Ascending aorta (tissue), 2 donors: ENCODE data around the gene ADAD2. TPM values are rescaled to one million over a fixed set of nuclear protein-coding genes. Genes with fewer than 3 reads are reported as not detected.

Experiments
- DNase-seq, 2 donors: peaks; one replicate each; pipeline ENCODE4 v3.0.0-alpha.2; 2019; ENCODE audit warnings: low spot score in 2 of 2
- H3K27ac ChIP-seq, 2 donors: fragments of 200-600 bp; sonication (generic); one replicate each; pipeline ENCODE4 v1.5.1; 2016 to 2017; ENCODE audit warnings: mild to moderate bottlenecking in 1 of 2
- H3K27me3 ChIP-seq: fragments of 200-600 bp; sonication (generic); one replicate; pipeline ENCODE4 v1.5.1; 2017
- H3K36me3 ChIP-seq, 2 donors: fragments of 200-600 bp; sonication (generic); one replicate each; pipeline ENCODE4 v1.5.1; 2016
- H3K4me1 ChIP-seq, 2 donors: fragments of 200-600 bp; sonication (generic); one replicate each; pipeline ENCODE4 v1.5.1; 2016 to 2017; ENCODE audit warnings: mild to moderate bottlenecking in 1 of 2
- H3K4me3 ChIP-seq, 2 donors: fragments of 200-600 bp; sonication (generic); one replicate each; pipeline ENCODE4 v1.5.1; 2016 to 2017; ENCODE audit warnings: mild to moderate bottlenecking in 1 of 2
- H3K9me3 ChIP-seq, 2 donors: fragments of 200-600 bp; sonication (generic); one replicate each; pipeline ENCODE4 v1.5.1; 2016
- intact Hi-C: fragments of 100-400 bp; cut with DNase I; formaldehyde crosslinking; loops from one replicate; pipeline ENCODE4 v1.15.1; 2023
- total RNA-seq: library from RNA; depleted of rRNA; stranded (reverse); fragments of >200 nt; gene quantifications from one replicate; pipeline ENCODE4 v1.1.0, GENCODE V29; 2016
- TF ChIP-seq, protein P1 (sequence below), 3 experiments: fragments of 200-600 bp in 2 of 3; fragments of 450-650 bp in 1 of 3; sonication (generic) in 2 of 3; IDR thresholded peaks; one replicate each; pipeline ENCODE4 v1.5.1; 2016 to 2019; ENCODE audit warnings: antibody characterized with exemption in 3 of 3, mild to moderate bottlenecking in 1 of 3, moderate library complexity in 1 of 3

ADAD2 gene
- total RNA-seq, 1 donor from 2014 or later, result not detected

DNA sequence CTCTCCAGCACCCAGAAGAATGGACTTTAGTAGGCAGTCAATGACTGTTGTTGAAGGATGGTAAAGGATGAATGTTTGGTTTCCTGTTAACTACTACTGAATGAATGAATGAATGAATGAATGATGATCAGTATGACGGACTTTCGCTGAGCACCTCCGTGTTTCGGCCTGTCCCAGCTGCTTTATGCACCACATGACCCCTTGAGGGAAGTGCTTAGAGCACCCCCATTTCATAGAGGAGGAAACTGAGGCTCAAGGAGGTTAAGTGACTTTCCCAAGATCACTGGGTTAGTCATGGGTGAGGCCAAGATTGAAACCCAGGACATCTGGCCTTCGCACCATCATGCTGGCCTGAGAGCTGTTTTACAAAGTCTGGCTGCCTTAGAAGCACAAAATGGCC, 42.0 kb downstream of the ADAD2 start:
- no peaks in the 10 kb centered on the region for H3K36me3 ChIP-seq
- H3K27me3 ChIP-seq, result no peaks in the 10 kb centered on the region
- peaks cover 1 to 2% of the 10 kb centered on the region in 2 donors for H3K4me1 ChIP-seq
- no peaks in the 10 kb centered on the region for H3K9me3 ChIP-seq
- DNase-seq, result no peak
- intact Hi-C loops, result no loop called here
- H3K27ac ChIP-seq, result no peak overlapping the region
- H3K4me3 ChIP-seq, result no peak overlapping the region
- TF ChIP-seq, protein P1, sequence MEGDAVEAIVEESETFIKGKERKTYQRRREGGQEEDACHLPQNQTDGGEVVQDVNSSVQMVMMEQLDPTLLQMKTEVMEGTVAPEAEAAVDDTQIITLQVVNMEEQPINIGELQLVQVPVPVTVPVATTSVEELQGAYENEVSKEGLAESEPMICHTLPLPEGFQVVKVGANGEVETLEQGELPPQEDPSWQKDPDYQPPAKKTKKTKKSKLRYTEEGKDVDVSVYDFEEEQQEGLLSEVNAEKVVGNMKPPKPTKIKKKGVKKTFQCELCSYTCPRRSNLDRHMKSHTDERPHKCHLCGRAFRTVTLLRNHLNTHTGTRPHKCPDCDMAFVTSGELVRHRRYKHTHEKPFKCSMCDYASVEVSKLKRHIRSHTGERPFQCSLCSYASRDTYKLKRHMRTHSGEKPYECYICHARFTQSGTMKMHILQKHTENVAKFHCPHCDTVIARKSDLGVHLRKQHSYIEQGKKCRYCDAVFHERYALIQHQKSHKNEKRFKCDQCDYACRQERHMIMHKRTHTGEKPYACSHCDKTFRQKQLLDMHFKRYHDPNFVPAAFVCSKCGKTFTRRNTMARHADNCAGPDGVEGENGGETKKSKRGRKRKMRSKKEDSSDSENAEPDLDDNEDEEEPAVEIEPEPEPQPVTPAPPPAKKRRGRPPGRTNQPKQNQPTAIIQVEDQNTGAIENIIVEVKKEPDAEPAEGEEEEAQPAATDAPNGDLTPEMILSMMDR (IDR thresholded peaks at IDR 0.05), result no peak

DNA sequence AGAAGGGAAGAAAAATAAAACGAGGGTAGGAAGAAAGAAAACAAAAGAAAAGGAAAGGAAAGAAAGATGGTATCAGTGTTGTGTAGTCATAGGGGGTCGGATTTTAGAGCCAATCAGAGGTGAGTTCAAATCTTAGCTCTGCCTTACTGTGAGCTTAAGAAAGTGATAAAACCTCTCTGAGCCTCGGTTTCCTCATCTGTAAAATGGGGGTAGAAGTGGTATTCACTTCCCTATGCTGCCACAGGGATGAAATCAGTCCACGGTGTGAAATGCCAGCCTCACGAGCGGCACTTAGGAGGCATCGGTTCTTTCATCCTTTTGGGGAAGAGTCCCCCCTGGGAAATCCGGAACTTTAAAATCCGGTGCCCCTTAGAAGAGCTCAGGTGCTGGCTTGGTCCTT, 42.8 kb downstream of the ADAD2 start:
- TF ChIP-seq, protein P1 (IDR thresholded peaks at IDR 0.05), result no peak
- H3K9me3 ChIP-seq, result no peaks in the 10 kb centered on the region
- H3K4me3 ChIP-seq, result no peak overlapping the region
- no peak for DNase-seq
- H3K36me3 ChIP-seq, result no peaks in the 10 kb centered on the region
- intact Hi-C loops, result no loop called here
- H3K4me1 ChIP-seq, result no peaks in the 10 kb centered on the region
- H3K27ac ChIP-seq, result no peak overlapping the region
- no peaks in the 10 kb centered on the region for H3K27me3 ChIP-seq

GRCh38 chr16:84234321-84235241, 43.6 kb downstream of the ADAD2 start:
- no peak for DNase-seq
- TF ChIP-seq, protein P1 (IDR thresholded peaks at IDR 0.05), result no peak
- Histone ChIP-seq H3K4me1 (no peaks in the 10 kb centered on the region), H3K27ac (peak overlapping the region in 1 of 2 donors; percentile 44), H3K9me3 (no peaks in the 10 kb centered on the region), H3K4me3 (no peak overlapping the region), H3K27me3 (no peaks in the 10 kb centered on the region), H3K36me3 (no peaks in the 10 kb centered on the region)
- intact Hi-C loops, result no loop called here

DNA sequence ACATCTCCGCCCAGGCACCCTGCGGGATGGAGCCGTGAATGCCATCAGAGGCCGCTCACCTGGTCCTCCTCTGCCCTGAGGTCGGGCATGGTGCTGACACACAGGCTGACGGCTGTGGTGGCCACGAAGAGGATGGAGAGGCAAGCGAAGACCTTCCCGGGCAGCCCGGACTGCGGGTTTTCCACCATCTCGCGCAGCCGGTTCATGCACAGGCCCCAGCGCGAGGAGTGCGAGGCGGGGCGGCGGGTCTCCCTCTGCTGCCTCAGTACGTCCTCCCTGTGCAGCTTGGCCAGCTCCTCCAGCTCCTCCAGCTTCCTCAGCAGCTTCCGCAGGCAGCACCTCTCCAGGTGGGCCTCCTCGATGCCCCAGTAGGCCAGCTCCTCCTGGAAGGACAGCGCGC, 45.7 kb downstream of the ADAD2 start:
- H3K9me3 ChIP-seq, result no peaks in the 10 kb centered on the region
- intact Hi-C loops, result no loop called here

DNA sequence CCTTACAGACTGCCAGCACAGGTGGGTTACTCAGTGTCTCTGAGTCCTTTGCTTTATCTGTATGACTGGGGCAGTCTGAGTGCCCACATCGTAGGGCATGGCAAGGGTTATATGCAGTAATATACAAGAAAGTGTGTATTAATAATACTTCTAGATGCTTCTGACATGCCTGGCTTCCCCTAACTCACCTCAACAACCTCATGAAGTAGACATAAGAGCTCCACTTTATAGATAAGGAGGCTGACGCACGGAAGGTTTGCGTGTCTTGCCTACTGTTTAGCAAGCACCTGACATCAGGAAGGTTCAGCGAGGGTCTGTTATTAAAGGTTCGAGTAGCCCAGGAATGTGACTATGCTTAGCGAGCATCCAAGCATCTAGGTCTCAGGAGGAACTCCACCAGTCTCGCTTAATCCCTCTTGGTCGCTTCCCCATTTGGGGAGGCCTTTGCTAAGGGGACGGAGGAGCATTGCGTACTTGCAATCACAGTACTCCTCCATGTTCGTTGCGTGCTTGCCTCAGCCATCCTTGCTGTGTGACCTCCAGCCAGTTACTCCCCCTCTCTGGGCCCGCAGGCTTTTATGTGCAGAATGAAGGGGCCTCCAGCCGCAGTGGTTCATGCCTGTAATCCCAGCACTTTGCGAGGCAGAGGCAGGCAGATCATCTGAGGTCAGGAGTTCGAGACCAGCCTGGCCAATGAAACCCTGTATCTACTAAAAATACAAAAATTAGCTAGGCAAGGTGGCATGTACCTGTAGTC, 47.2 kb downstream of the ADAD2 start:
- TF ChIP-seq, protein P1 (IDR thresholded peaks at IDR 0.05), result no peak
- no peak for DNase-seq
- intact Hi-C loops, result no loop called here
- H3K4me3 ChIP-seq, result no peak overlapping the region
- H3K27ac ChIP-seq, result no peak overlapping the region
- H3K9me3 ChIP-seq, result no peaks in the 10 kb centered on the region
- H3K27me3 ChIP-seq, result no peaks in the 10 kb centered on the region
- H3K36me3 ChIP-seq, result no peaks in the 10 kb centered on the region
- H3K4me1 ChIP-seq, result no peaks in the 10 kb centered on the region

More for the DNA sequence above, 45.7 kb downstream of the ADAD2 start:
- no peaks in the 10 kb centered on the region for H3K4me1 ChIP-seq
- no peaks in the 10 kb centered on the region for H3K27me3 ChIP-seq
- no peaks in the 10 kb centered on the region for H3K36me3 ChIP-seq
- no peak overlapping the region for H3K27ac ChIP-seq
- TF ChIP-seq, protein P1 (IDR thresholded peaks at IDR 0.05), result no peak
- no peak for DNase-seq
- H3K4me3 ChIP-seq, result no peak overlapping the region
